WTC11 (cell line): ENCODE measurements around the gene GSTA1. TPM values are rescaled to one million over a fixed set of nuclear protein-coding genes. Genes with fewer than 3 reads are reported as not detected.

Experiments
- ATAC-seq: fragments of 200-7000 bp; cut with Tn5 transposase; 2 replicates; pipeline ENCODE4 v1.10.0; 2021; ENCODE audit warnings: mild to moderate bottlenecking, moderate library complexity
- CTCF ChIA-PET: fragments of 300-600 bp; sonication (Branson Sonifier 250); formaldehyde crosslinking; loops from one replicate; lab custom pipeline; 2021; ENCODE audit warnings: antibody characterized with exemption; lab: Charles Lee
- POLR2A ChIA-PET: fragments of 350-600 bp; sonication (Branson Sonifier 250); formaldehyde crosslinking; loops from one replicate; lab custom pipeline; 2021; ENCODE audit warnings: antibody characterized with exemption; lab: Charles Lee
- DNase-seq: peaks from one replicate; pipeline ENCODE4 v3.0.0; 2021; ENCODE audit warnings: low spot score
- H3K27ac Mint-ChIP-seq: 2 replicates; pipeline ENCODE4 v1.8.0; 2021; ENCODE audit warnings: mixed read lengths
- H3K27me3 Mint-ChIP-seq: 2 replicates; pipeline ENCODE4 v1.8.0; 2021; ENCODE audit warnings: low read depth, mild to moderate bottlenecking, moderate library complexity, mixed read lengths
- H3K36me3 Mint-ChIP-seq: 2 replicates; pipeline ENCODE4 v1.8.0; 2021; ENCODE audit warnings: mixed read lengths
- H3K4me1 Mint-ChIP-seq: 2 replicates; pipeline ENCODE4 v1.8.0; 2022; ENCODE audit warnings: mixed read lengths
- H3K4me3 Mint-ChIP-seq: 2 replicates; pipeline ENCODE4 v1.8.0; 2021; ENCODE audit warnings: mild to moderate bottlenecking, moderate library complexity, mixed read lengths
- H3K9me3 Mint-ChIP-seq: 2 replicates; pipeline ENCODE4 v1.8.0; 2021; ENCODE audit warnings: mixed read lengths
- CBFB ChIP-seq: sonication (generic); formaldehyde crosslinking; IDR thresholded peaks from 2 replicates; pipeline ENCODE4 v1.8.1; 2022; ENCODE audit warnings: mild to moderate bottlenecking, low read depth, missing genetic modification reagents
- EMX1 ChIP-seq: fragments of 250-450 bp; sonication (Bioruptor Pico); IDR thresholded peaks from 2 replicates; pipeline ENCODE4 v1.8.0; 2021; ENCODE audit warnings: mild to moderate bottlenecking
- ETV6 ChIP-seq: sonication (generic); formaldehyde crosslinking; IDR thresholded peaks from 2 replicates; pipeline ENCODE4 v1.8.1; 2022; ENCODE audit warnings: mild to moderate bottlenecking, missing genetic modification reagents
- FOXJ3 ChIP-seq: sonication (generic); formaldehyde crosslinking; IDR thresholded peaks from 2 replicates; pipeline ENCODE4 v1.9.0; 2021; ENCODE audit warnings: missing genetic modification reagents, mild to moderate bottlenecking, borderline replicate concordance
- GABPB1 ChIP-seq: sonication (generic); formaldehyde crosslinking; IDR thresholded peaks from 2 replicates; pipeline ENCODE4 v1.8.1; 2023; ENCODE audit warnings: mild to moderate bottlenecking, missing genetic modification reagents
- IRF2 ChIP-seq: sonication (generic); formaldehyde crosslinking; IDR thresholded peaks from 2 replicates; pipeline ENCODE4 v1.8.0; 2022; ENCODE audit warnings: low read depth, missing genetic modification reagents, borderline replicate concordance
- JAZF1 ChIP-seq: fragments of 250-450 bp; sonication (Bioruptor Pico); IDR thresholded peaks from 2 replicates; pipeline ENCODE4 v1.9.0; 2021; ENCODE audit warnings: moderate library complexity, mild to moderate bottlenecking, inconsistent platforms
- JUN ChIP-seq: sonication (generic); formaldehyde crosslinking; IDR thresholded peaks from 2 replicates; pipeline ENCODE4 v1.8.0; 2023; ENCODE audit warnings: mild to moderate bottlenecking, missing genetic modification reagents
- KAT7 ChIP-seq: sonication (generic); formaldehyde crosslinking; IDR thresholded peaks from 2 replicates; pipeline ENCODE4 v1.8.1; 2023; ENCODE audit warnings: missing genetic modification reagents, mild to moderate bottlenecking, borderline replicate concordance
- MYBL2 ChIP-seq: sonication (generic); formaldehyde crosslinking; IDR thresholded peaks from 2 replicates; pipeline ENCODE4 v1.8.1; 2023; ENCODE audit warnings: mild to moderate bottlenecking, moderate library complexity, missing genetic modification reagents
- NFATC4 ChIP-seq: fragments of 250-450 bp; sonication (Bioruptor Pico); IDR thresholded peaks from 2 replicates; pipeline ENCODE4 v1.9.0; 2021; ENCODE audit warnings: mild to moderate bottlenecking
- NR2C2 ChIP-seq: sonication (generic); formaldehyde crosslinking; IDR thresholded peaks from 2 replicates; pipeline ENCODE4 v1.8.0; 2022; ENCODE audit warnings: mild to moderate bottlenecking, missing genetic modification reagents
- PRRX2 ChIP-seq: fragments of 250-450 bp; sonication (Bioruptor Pico); IDR thresholded peaks from 2 replicates; pipeline ENCODE4 v1.8.0; 2021; ENCODE audit warnings: mild to moderate bottlenecking
- RELA ChIP-seq: sonication (generic); formaldehyde crosslinking; IDR thresholded peaks from 2 replicates; pipeline ENCODE4 v1.8.1; 2022; ENCODE audit warnings: missing genetic modification reagents, mild to moderate bottlenecking, borderline replicate concordance
- RORB ChIP-seq: fragments of 250-450 bp; sonication (Bioruptor Pico); IDR thresholded peaks from 2 replicates; pipeline ENCODE4 v1.9.0; 2021; ENCODE audit warnings: mild to moderate bottlenecking
- SOX15 ChIP-seq: fragments of 250-450 bp; sonication (Bioruptor Pico); IDR thresholded peaks from 2 replicates; pipeline ENCODE4 v1.9.0; 2021; ENCODE audit warnings: mild to moderate bottlenecking
- ZNF121 ChIP-seq: sonication (generic); formaldehyde crosslinking; IDR thresholded peaks from 2 replicates; pipeline ENCODE4 v1.8.0; 2023; ENCODE audit warnings: missing genetic modification reagents
- ZNF219 ChIP-seq: sonication (generic); formaldehyde crosslinking; IDR thresholded peaks from 2 replicates; pipeline ENCODE4 v1.8.0; 2023; ENCODE audit warnings: missing genetic modification reagents, mild to moderate bottlenecking, borderline replicate concordance
- total RNA-seq: library from RNA; stranded (reverse); gene quantifications from 3 replicates; pipeline ENCODE4 v1.2.3, GENCODE V29; 2021
- TF ChIP-seq, protein P1 (sequence below): sonication (generic); formaldehyde crosslinking; IDR thresholded peaks from 2 replicates; pipeline ENCODE4 v1.8.0; 2023; ENCODE audit warnings: missing genetic modification reagents
- TF ChIP-seq, protein P2 (sequence below): sonication (generic); formaldehyde crosslinking; IDR thresholded peaks from 2 replicates; pipeline ENCODE4 v1.8.1; 2022; ENCODE audit warnings: mild to moderate bottlenecking, missing genetic modification reagents, moderate library complexity, borderline replicate concordance
- TF ChIP-seq, protein P3 (sequence below): sonication (generic); formaldehyde crosslinking; IDR thresholded peaks from 2 replicates; pipeline ENCODE4 v1.8.1; 2023; ENCODE audit warnings: mild to moderate bottlenecking, missing genetic modification reagents, borderline replicate concordance
- TF ChIP-seq, protein P4 (sequence below): fragments of 200-600 bp; IDR thresholded peaks from 2 replicates; pipeline ENCODE4 v1.8.0; 2022; ENCODE audit warnings: antibody characterized with exemption
- TF ChIP-seq, protein P5 (sequence below): sonication (generic); formaldehyde crosslinking; IDR thresholded peaks from 2 replicates; pipeline ENCODE4 v1.8.1; 2023; ENCODE audit warnings: mild to moderate bottlenecking, missing genetic modification reagents, moderate library complexity
- TF ChIP-seq, protein P6 (sequence below): sonication (generic); formaldehyde crosslinking; IDR thresholded peaks from 2 replicates; pipeline ENCODE4 v1.8.0; 2023; ENCODE audit warnings: mild to moderate bottlenecking, missing genetic modification reagents

GSTA1 gene
- total RNA-seq, 1 experiment from 2014 or later: 0.90 TPM

DNA sequence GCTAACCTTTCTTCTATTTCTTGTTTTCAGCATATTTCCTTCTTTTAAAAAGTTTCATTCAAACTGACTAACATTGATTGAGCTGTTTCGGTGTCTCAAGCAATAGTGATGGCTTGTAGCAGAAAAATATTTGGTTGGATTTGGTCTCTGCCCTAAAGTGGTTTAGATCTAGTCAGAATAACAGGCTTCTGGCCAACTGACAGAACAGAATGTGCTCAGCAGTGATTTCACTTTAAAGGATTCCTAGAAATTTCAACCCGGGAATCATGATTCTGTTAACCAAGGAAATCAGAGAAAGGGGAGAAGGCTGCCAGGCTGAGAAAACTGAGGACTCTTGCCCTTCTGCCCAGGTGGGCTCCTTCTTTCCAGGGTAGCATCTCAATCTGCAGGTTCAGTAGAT, 16.6 kb upstream of the GSTA1 start:
- H3K36me3 Mint-ChIP-seq: peaks cover 11% of the 10 kb centered on the region
- CTCF ChIA-PET: interaction anchor here (0.6 kb wide), 1 partner anchor 259 kb away, joined by 3 read pairs; no protein-coding TSS in a partner anchor
- DNase-seq (no peak), ATAC-seq (no peak)
- TF ChIP-seq NR2C2 (CRISPR knock-in tag) (no peak), MYBL2 (CRISPR knock-in tag) (no peak), RORB (CRISPR knock-in tag) (no peak), SOX15 (CRISPR knock-in tag) (no peak), JUN (CRISPR knock-in tag) (no peak), JAZF1 (CRISPR knock-in tag) (no peak), RELA (CRISPR knock-in tag) (no peak), KAT7 (CRISPR knock-in tag) (no peak), PRRX2 (CRISPR knock-in tag) (no peak), FOXJ3 (no peak)
- TF ChIP-seq, protein P1, sequence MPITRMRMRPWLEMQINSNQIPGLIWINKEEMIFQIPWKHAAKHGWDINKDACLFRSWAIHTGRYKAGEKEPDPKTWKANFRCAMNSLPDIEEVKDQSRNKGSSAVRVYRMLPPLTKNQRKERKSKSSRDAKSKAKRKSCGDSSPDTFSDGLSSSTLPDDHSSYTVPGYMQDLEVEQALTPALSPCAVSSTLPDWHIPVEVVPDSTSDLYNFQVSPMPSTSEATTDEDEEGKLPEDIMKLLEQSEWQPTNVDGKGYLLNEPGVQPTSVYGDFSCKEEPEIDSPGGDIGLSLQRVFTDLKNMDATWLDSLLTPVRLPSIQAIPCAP: no peak
- TF ChIP-seq, protein P2, sequence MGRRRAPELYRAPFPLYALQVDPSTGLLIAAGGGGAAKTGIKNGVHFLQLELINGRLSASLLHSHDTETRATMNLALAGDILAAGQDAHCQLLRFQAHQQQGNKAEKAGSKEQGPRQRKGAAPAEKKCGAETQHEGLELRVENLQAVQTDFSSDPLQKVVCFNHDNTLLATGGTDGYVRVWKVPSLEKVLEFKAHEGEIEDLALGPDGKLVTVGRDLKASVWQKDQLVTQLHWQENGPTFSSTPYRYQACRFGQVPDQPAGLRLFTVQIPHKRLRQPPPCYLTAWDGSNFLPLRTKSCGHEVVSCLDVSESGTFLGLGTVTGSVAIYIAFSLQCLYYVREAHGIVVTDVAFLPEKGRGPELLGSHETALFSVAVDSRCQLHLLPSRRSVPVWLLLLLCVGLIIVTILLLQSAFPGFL (CRISPR knock-in tag): no peak
- TF ChIP-seq, protein P3, sequence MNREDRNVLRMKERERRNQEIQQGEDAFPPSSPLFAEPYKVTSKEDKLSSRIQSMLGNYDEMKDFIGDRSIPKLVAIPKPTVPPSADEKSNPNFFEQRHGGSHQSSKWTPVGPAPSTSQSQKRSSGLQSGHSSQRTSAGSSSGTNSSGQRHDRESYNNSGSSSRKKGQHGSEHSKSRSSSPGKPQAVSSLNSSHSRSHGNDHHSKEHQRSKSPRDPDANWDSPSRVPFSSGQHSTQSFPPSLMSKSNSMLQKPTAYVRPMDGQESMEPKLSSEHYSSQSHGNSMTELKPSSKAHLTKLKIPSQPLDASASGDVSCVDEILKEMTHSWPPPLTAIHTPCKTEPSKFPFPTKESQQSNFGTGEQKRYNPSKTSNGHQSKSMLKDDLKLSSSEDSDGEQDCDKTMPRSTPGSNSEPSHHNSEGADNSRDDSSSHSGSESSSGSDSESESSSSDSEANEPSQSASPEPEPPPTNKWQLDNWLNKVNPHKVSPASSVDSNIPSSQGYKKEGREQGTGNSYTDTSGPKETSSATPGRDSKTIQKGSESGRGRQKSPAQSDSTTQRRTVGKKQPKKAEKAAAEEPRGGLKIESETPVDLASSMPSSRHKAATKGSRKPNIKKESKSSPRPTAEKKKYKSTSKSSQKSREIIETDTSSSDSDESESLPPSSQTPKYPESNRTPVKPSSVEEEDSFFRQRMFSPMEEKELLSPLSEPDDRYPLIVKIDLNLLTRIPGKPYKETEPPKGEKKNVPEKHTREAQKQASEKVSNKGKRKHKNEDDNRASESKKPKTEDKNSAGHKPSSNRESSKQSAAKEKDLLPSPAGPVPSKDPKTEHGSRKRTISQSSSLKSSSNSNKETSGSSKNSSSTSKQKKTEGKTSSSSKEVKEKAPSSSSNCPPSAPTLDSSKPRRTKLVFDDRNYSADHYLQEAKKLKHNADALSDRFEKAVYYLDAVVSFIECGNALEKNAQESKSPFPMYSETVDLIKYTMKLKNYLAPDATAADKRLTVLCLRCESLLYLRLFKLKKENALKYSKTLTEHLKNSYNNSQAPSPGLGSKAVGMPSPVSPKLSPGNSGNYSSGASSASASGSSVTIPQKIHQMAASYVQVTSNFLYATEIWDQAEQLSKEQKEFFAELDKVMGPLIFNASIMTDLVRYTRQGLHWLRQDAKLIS (CRISPR knock-in tag): no peak
- TF ChIP-seq, protein P4, sequence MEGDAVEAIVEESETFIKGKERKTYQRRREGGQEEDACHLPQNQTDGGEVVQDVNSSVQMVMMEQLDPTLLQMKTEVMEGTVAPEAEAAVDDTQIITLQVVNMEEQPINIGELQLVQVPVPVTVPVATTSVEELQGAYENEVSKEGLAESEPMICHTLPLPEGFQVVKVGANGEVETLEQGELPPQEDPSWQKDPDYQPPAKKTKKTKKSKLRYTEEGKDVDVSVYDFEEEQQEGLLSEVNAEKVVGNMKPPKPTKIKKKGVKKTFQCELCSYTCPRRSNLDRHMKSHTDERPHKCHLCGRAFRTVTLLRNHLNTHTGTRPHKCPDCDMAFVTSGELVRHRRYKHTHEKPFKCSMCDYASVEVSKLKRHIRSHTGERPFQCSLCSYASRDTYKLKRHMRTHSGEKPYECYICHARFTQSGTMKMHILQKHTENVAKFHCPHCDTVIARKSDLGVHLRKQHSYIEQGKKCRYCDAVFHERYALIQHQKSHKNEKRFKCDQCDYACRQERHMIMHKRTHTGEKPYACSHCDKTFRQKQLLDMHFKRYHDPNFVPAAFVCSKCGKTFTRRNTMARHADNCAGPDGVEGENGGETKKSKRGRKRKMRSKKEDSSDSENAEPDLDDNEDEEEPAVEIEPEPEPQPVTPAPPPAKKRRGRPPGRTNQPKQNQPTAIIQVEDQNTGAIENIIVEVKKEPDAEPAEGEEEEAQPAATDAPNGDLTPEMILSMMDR: no peak
- TF ChIP-seq, protein P5, sequence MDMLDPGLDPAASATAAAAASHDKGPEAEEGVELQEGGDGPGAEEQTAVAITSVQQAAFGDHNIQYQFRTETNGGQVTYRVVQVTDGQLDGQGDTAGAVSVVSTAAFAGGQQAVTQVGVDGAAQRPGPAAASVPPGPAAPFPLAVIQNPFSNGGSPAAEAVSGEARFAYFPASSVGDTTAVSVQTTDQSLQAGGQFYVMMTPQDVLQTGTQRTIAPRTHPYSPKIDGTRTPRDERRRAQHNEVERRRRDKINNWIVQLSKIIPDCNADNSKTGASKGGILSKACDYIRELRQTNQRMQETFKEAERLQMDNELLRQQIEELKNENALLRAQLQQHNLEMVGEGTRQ (CRISPR knock-in tag): no peak
- peaks cover 31% of the 10 kb centered on the region for H3K9me3 Mint-ChIP-seq
- peaks cover 8% of the 10 kb centered on the region for H3K4me1 Mint-ChIP-seq
- H3K27me3 Mint-ChIP-seq: peaks cover 3% of the 10 kb centered on the region; the same call in 1 of the 2 replicates
- no peak overlapping the region for H3K4me3 Mint-ChIP-seq
- H3K27ac Mint-ChIP-seq: no peak overlapping the region
- POLR2A ChIA-PET: no interaction called here

DNA sequence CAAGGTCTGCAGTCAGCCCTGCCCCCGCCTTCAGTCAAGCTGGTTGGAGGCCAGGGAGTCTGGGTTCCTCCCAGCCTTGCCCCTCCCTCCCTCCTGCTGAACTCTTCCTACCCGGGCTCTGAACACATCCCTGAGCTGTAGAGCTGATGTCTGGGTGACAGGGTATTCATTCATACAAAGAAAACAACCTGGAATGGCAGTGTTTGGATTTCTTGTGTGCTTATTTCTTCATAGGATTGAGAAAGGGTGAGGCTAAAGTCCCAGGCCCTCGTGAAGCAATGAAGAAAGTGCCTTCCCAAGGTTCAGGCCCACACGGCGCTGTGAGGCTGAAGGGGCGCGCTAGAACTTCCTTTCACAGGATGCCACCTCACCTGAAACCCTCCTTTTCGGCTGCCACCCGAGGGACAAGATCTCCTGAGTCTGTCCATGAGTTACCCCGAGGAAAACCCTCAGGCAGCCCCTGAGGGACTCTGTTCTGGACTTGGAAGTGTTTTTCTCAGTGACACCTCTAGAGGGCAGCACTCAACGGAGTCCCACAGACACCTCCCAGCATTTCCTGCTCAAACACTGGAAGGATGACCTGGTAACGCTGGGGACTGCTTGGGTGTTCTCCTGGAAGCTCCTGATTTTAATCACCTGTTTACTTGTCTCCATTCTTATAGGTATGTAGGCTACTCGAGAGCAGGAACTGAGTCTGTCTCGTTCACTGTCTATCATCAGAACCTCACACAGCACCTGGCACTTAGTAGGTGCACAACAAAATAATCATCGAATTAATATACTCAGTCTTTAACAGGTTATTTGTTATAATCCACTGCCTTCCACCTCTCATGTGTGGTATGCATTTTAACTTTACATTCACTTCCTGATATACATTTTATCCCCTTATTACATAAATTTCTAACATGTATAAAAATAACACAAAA, 11.8 kb upstream of the GSTA1 start:
- no peaks in the 10 kb centered on the region for H3K36me3 Mint-ChIP-seq
- POLR2A ChIA-PET: no interaction called here
- CTCF ChIA-PET: interaction anchor here (0.8 to 1.2 kb wide), 6 partner anchors 26 to 224 kb away, joined by 3 to 5 read pairs (median 3); partner anchors contain the start of genes GSTA4 and TMEM14A
- H3K27me3 Mint-ChIP-seq: no peaks in the 10 kb centered on the region
- peaks cover 4% of the 10 kb centered on the region for H3K9me3 Mint-ChIP-seq
- DNase-seq (peak; percentile 64), ATAC-seq (peak; percentile 99)
- no peak overlapping the region for H3K4me3 Mint-ChIP-seq
- H3K4me1 Mint-ChIP-seq: peaks cover 7% of the 10 kb centered on the region
- H3K27ac Mint-ChIP-seq: no peak overlapping the region
- TF ChIP-seq ZNF219 (CRISPR knock-in tag) (no peak), EMX1 (CRISPR knock-in tag) (no peak), CBFB (CRISPR knock-in tag) (no peak), ETV6 (CRISPR knock-in tag) (no peak), IRF2 (CRISPR knock-in tag) (no peak), NFATC4 (CRISPR knock-in tag) (no peak), JUN (CRISPR knock-in tag) (no peak), ZNF121 (CRISPR knock-in tag) (no peak), GABPB1 (CRISPR knock-in tag) (peak; percentile 53; the same call in 1 of the 2 replicates)
- TF ChIP-seq, protein P6, sequence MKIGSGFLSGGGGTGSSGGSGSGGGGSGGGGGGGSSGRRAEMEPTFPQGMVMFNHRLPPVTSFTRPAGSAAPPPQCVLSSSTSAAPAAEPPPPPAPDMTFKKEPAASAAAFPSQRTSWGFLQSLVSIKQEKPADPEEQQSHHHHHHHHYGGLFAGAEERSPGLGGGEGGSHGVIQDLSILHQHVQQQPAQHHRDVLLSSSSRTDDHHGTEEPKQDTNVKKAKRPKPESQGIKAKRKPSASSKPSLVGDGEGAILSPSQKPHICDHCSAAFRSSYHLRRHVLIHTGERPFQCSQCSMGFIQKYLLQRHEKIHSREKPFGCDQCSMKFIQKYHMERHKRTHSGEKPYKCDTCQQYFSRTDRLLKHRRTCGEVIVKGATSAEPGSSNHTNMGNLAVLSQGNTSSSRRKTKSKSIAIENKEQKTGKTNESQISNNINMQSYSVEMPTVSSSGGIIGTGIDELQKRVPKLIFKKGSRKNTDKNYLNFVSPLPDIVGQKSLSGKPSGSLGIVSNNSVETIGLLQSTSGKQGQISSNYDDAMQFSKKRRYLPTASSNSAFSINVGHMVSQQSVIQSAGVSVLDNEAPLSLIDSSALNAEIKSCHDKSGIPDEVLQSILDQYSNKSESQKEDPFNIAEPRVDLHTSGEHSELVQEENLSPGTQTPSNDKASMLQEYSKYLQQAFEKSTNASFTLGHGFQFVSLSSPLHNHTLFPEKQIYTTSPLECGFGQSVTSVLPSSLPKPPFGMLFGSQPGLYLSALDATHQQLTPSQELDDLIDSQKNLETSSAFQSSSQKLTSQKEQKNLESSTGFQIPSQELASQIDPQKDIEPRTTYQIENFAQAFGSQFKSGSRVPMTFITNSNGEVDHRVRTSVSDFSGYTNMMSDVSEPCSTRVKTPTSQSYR (CRISPR knock-in tag): no peak
